Naive thymus-derived CD4-positive, alpha-beta T cell (primary cell): ENCODE measurements around the gene ACVR1B. TPM values are rescaled to one million over a fixed set of nuclear protein-coding genes. Genes with fewer than 3 reads are reported as not detected.

Experiments used
- ATAC-seq: fragments of 150-1000 bp; cut with Tn5 transposase; 2 replicates; pipeline ENCODE4 v1.10.0; 2021; ENCODE audit warnings: mild to moderate bottlenecking, moderate library complexity
- CTCF ChIA-PET: fragments of 350-600 bp; sonication (Branson Sonifier 250); formaldehyde crosslinking; loops from one replicate; lab custom pipeline; 2021; ENCODE audit warnings: antibody characterized with exemption; lab: Charles Lee
- POLR2A ChIA-PET: fragments of 350-600 bp; sonication (Branson Sonifier 250); formaldehyde crosslinking; loops from one replicate; lab custom pipeline; 2021; ENCODE audit warnings: antibody characterized with exemption, inconsistent platforms; lab: Charles Lee
- DNase-seq, 9 donors: peaks; one replicate each; pipeline versions ENCODE4 v3.0.0 to v3.0.0-alpha.2; 2020 to 2022; ENCODE audit warnings: mixed read lengths in 1 of 9
- H3K27ac ChIP-seq: one replicate; pipeline ENCODE4 v1.7.0; 2013; ENCODE audit warnings: mild to moderate bottlenecking, low read depth, low read length, moderate library complexity
- H3K27me3 ChIP-seq, 2 donors: one replicate each; pipeline ENCODE4 v1.7.0; 2013; ENCODE audit warnings: low read length in 2 of 2, mild to moderate bottlenecking in 2 of 2, moderate library complexity in 2 of 2; ENCODE audit not compliant: control insufficient read depth in 2 of 2, insufficient read depth in 2 of 2
- H3K36me3 ChIP-seq, 3 experiments: 1 replicate in 2 of 3; 2 replicates in 1 of 3; pipeline ENCODE4 v1.7.0; 2013; ENCODE audit warnings: low read length in 3 of 3, mild to moderate bottlenecking in 3 of 3, moderate library complexity in 1 of 3; ENCODE audit not compliant: insufficient read depth in 3 of 3, control insufficient read depth in 2 of 3
- H3K4me1 ChIP-seq, 2 donors: one replicate each; pipeline ENCODE4 v1.7.0; 2013; ENCODE audit warnings: low read length in 2 of 2, mild to moderate bottlenecking in 2 of 2, moderate library complexity in 1 of 2; ENCODE audit not compliant: control insufficient read depth in 2 of 2, insufficient read depth in 2 of 2
- H3K4me3 ChIP-seq: 2 replicates; pipeline ENCODE4 v1.7.0; 2013; ENCODE audit warnings: mild to moderate bottlenecking, low read length
- H3K9me3 ChIP-seq, 3 experiments: 1 replicate in 2 of 3; 2 replicates in 1 of 3; pipeline ENCODE4 v1.7.0; 2013; ENCODE audit warnings: low read length in 3 of 3; ENCODE audit not compliant: control insufficient read depth in 2 of 3
- H3K27ac Mint-ChIP-seq, 9 donors: one replicate each; pipeline ENCODE4 v1.8.0; 2020 to 2022; ENCODE audit warnings: mixed read lengths in 9 of 9, mild to moderate bottlenecking in 8 of 9, moderate library complexity in 5 of 9, inconsistent platforms in 2 of 9
- H3K27me3 Mint-ChIP-seq, 5 donors: one replicate each; pipeline ENCODE4 v1.8.0; 2021 to 2022; ENCODE audit warnings: mixed read lengths in 5 of 5, mild to moderate bottlenecking in 1 of 5
- H3K36me3 Mint-ChIP-seq, 5 donors: one replicate each; pipeline ENCODE4 v1.8.0; 2020 to 2022; ENCODE audit warnings: mixed read lengths in 5 of 5, mild to moderate bottlenecking in 3 of 5, inconsistent platforms in 1 of 5
- H3K4me1 Mint-ChIP-seq, 7 donors: one replicate each; pipeline ENCODE4 v1.8.0; 2020 to 2022; ENCODE audit warnings: mixed read lengths in 7 of 7, mild to moderate bottlenecking in 3 of 7, inconsistent platforms in 1 of 7
- H3K4me3 Mint-ChIP-seq, 10 donors: one replicate each; pipeline ENCODE4 v1.8.0; 2020 to 2022; ENCODE audit warnings: mild to moderate bottlenecking in 10 of 10, mixed read lengths in 10 of 10, moderate library complexity in 6 of 10, inconsistent platforms in 2 of 10
- H3K9me3 Mint-ChIP-seq, 11 donors: one replicate each; pipeline ENCODE4 v1.8.0; 2020 to 2022; ENCODE audit warnings: mixed read lengths in 11 of 11, mild to moderate bottlenecking in 4 of 11, inconsistent platforms in 1 of 11, moderate library complexity in 1 of 11
- intact Hi-C, 2 donors: fragments of 100-400 bp; cut with micrococcal nuclease; formaldehyde crosslinking; loops; one replicate each; pipeline ENCODE4 v1.15.1; 2023
- polyA plus RNA-seq, 2 donors: library from polyadenylated mRNA; unstranded; fragments of 300-500 nt; fragmentation: Illumina TruSeq; gene quantifications; one replicate each; pipeline ENCODE4 v1.2.3, GENCODE V29; 2021
- total RNA-seq, 6 experiments: library from RNA in 5 of 6; stranded (reverse) in 5 of 6; gene quantifications; 1 replicate in 5 of 6; 2 replicates in 1 of 6; pipeline ENCODE4 v1.2.3 and lab custom pipeline; 2021 to 2026

ACVR1B gene
- total and polyA plus RNA-seq, 7 experiments from 2014 or later: 2.5 to 14.8 (median 12.8) TPM

- H3K36me3 Mint-ChIP-seq: no peaks in the 10 kb centered on the region
- peak overlapping the region in 2 of 10 donors; percentile 39 to 44 for H3K4me3 Mint-ChIP-seq
- H3K36me3 ChIP-seq: no peaks in the 10 kb centered on the region
- peaks cover 0 to 1% (median 0%) of the 10 kb centered on the region in 11 donors for H3K9me3 Mint-ChIP-seq
- H3K27ac Mint-ChIP-seq: peak overlapping the region in 1 of 9 donors; percentile 71
- DNase-seq: peak in 1 of 9 donors; percentile 9
- no peaks in the 10 kb centered on the region for H3K9me3 ChIP-seq
- no peak overlapping the region for H3K27ac ChIP-seq
- intact Hi-C loops: loop anchor here in 1 of 2 donors (1.0 kb wide), 1 partner anchor 100 kb away; no protein-coding TSS in a partner anchor
- H3K27me3 ChIP-seq: peaks cover 0 to 3% of the 10 kb centered on the region in 2 donors
- ChIA-PET CTCF (interaction anchor here (0.5 to 5.5 kb wide), 8 partner anchors 11 to 110 kb away, joined by 3 to 35 read pairs (median 3); no protein-coding TSS in a partner anchor), POLR2A (interaction anchor here (1.3 kb wide), 1 partner anchor 11 kb away, joined by 5 read pairs; no protein-coding TSS in a partner anchor)
- peaks cover 0 to 13% (median 0%) of the 10 kb centered on the region in 5 donors for H3K27me3 Mint-ChIP-seq
- H3K4me1 Mint-ChIP-seq: peaks cover 5 to 12% (median 9%) of the 10 kb centered on the region in 7 donors
- ATAC-seq: peak; percentile 64
- H3K4me3 ChIP-seq: no peak overlapping the region
- no peaks in the 10 kb centered on the region for H3K4me1 ChIP-seq
These were observed 28.6 kb upstream of the ACVR1B start for GRCh38 chr12:51922762-51923505.

GRCh38 chr12:51923506-51924365 lies 27.8 kb upstream of the ACVR1B start:
- no peaks in the 10 kb centered on the region for H3K4me1 ChIP-seq
- Mint-ChIP-seq H3K9me3 (peaks cover 0 to 1% (median 0%) of the 10 kb centered on the region in 11 donors), H3K4me3 (peak overlapping the region in 5 of 10 donors; percentile 21 to 53 (median 44)), H3K27ac (peak overlapping the region in 1 of 9 donors; percentile 42), H3K36me3 (no peaks in the 10 kb centered on the region), H3K27me3 (peaks cover 0 to 13% (median 0%) of the 10 kb centered on the region in 5 donors), H3K4me1 (peaks cover 5 to 12% (median 9%) of the 10 kb centered on the region in 7 donors)
- peaks cover 0 to 3% of the 10 kb centered on the region in 2 donors for H3K27me3 ChIP-seq
- ChIA-PET POLR2A (no interaction called here), CTCF (interaction anchor here (0.8 to 5.5 kb wide), 7 partner anchors 26 to 109 kb away, joined by 3 to 35 read pairs (median 3); no protein-coding TSS in a partner anchor)
- DNase-seq: peak; percentile 12 to 66 (median 42)
- H3K27ac ChIP-seq: no peak overlapping the region
- no peak overlapping the region for H3K4me3 ChIP-seq
- H3K36me3 ChIP-seq: no peaks in the 10 kb centered on the region
- H3K9me3 ChIP-seq: no peaks in the 10 kb centered on the region
- ATAC-seq: peak; percentile 83
- intact Hi-C loops: loop anchor here in 1 of 2 donors (1.0 kb wide), 1 partner anchor 100 kb away; no protein-coding TSS in a partner anchor

GRCh38 chr12:51924551-51925319 lies 26.8 kb upstream of the ACVR1B start:
- POLR2A ChIA-PET: no interaction called here
- Histone ChIP-seq H3K9me3 (no peaks in the 10 kb centered on the region), H3K27ac (no peak overlapping the region), H3K27me3 (peaks cover 0 to 3% of the 10 kb centered on the region in 2 donors), H3K4me1 (no peaks in the 10 kb centered on the region), H3K4me3 (no peak overlapping the region), H3K36me3 (no peaks in the 10 kb centered on the region)
- Mint-ChIP-seq H3K27ac (no peak overlapping the region), H3K27me3 (peaks cover 0 to 13% (median 0%) of the 10 kb centered on the region in 5 donors), H3K9me3 (peaks cover 0 to 2% (median 0%) of the 10 kb centered on the region in 11 donors), H3K4me1 (peaks cover 5 to 12% (median 9%) of the 10 kb centered on the region in 7 donors), H3K4me3 (no peak overlapping the region), H3K36me3 (no peaks in the 10 kb centered on the region)
- intact Hi-C loops: no loop called here
- no peak for ATAC-seq
- no peak for DNase-seq
- CTCF ChIA-PET: interaction anchor here (1.0 to 5.5 kb wide), 4 partner anchors 25 to 101 kb away, joined by 3 to 35 read pairs (median 8); no protein-coding TSS in a partner anchor

GRCh38 chr12:51925346-51926063 lies 26.0 kb upstream of the ACVR1B start:
- no peak for DNase-seq
- POLR2A ChIA-PET: no interaction called here

GRCh38 chr12:51926064-51926632 lies 25.4 kb upstream of the ACVR1B start:
- H3K27ac Mint-ChIP-seq: no peak overlapping the region
- H3K9me3 Mint-ChIP-seq: peaks cover 0 to 2% (median 0%) of the 10 kb centered on the region in 11 donors
- no peaks in the 10 kb centered on the region for H3K36me3 Mint-ChIP-seq
- H3K4me3 ChIP-seq: no peak overlapping the region
- intact Hi-C loops: loop anchor here (1.0 kb wide), 1 partner anchor 54 kb away; no protein-coding TSS in a partner anchor
- H3K27me3 Mint-ChIP-seq: peaks cover 0 to 13% (median 0%) of the 10 kb centered on the region in 5 donors
- ChIA-PET CTCF (interaction anchor here (0.6 to 5.5 kb wide), 3 partner anchors 8 to 97 kb away, joined by 3 to 35 read pairs (median 3); no protein-coding TSS in a partner anchor), POLR2A (interaction anchor here (0.7 kb wide), 1 partner anchor 14 kb away, joined by 3 read pairs; no protein-coding TSS in a partner anchor)
- H3K36me3 ChIP-seq: no peaks in the 10 kb centered on the region
- DNase-seq (no peak), ATAC-seq (no peak)
- no peaks in the 10 kb centered on the region for H3K9me3 ChIP-seq
- no peak overlapping the region for H3K27ac ChIP-seq
- H3K27me3 ChIP-seq: peaks cover 0 to 3% of the 10 kb centered on the region in 2 donors
- H3K4me3 Mint-ChIP-seq: no peak overlapping the region
- peaks cover 5 to 12% (median 9%) of the 10 kb centered on the region in 7 donors for H3K4me1 Mint-ChIP-seq
- H3K4me1 ChIP-seq: no peaks in the 10 kb centered on the region

More at GRCh38 chr12:51925346-51926063, 26.0 kb upstream of the ACVR1B start:
- H3K4me3 ChIP-seq: no peak overlapping the region
- peaks cover 0 to 3% of the 10 kb centered on the region in 2 donors for H3K27me3 ChIP-seq
- Mint-ChIP-seq H3K9me3 (peaks cover 0 to 2% (median 0%) of the 10 kb centered on the region in 11 donors), H3K36me3 (no peaks in the 10 kb centered on the region), H3K27ac (no peak overlapping the region), H3K4me1 (peaks cover 5 to 12% (median 9%) of the 10 kb centered on the region in 7 donors), H3K27me3 (peaks cover 0 to 13% (median 0%) of the 10 kb centered on the region in 5 donors), H3K4me3 (no peak overlapping the region)
- intact Hi-C loops: loop anchor here (1.0 kb wide), 1 partner anchor 55 kb away; no protein-coding TSS in a partner anchor
- H3K4me1 ChIP-seq: no peaks in the 10 kb centered on the region
- no peaks in the 10 kb centered on the region for H3K9me3 ChIP-seq
- H3K27ac ChIP-seq: no peak overlapping the region
- H3K36me3 ChIP-seq: no peaks in the 10 kb centered on the region
- CTCF ChIA-PET: interaction anchor here (0.5 to 5.5 kb wide), 3 partner anchors 39 to 1353 kb away, joined by 3 to 35 read pairs (median 12); no protein-coding TSS in a partner anchor
- ATAC-seq: no peak
